Natural killer cell (primary cell): Measurements from ENCODE around the gene GLOD4. TPM values are rescaled to one million over a fixed set of nuclear protein-coding genes. Genes with fewer than 3 reads are reported as not detected.
"Not testable (repeated sequence)": the region's sequence is repeated elsewhere in the genome, so short reads cannot be mapped to it uniquely, and the experiment has no call there.

Experiments used
- ATAC-seq, 3 donors: fragments of 150-1000 bp in 2 of 3; fragments of 200-7000 bp in 1 of 3; cut with Tn5 transposase; 1 replicate in 1 of 3; 2 replicates in 2 of 3; pipeline ENCODE4 v1.10.0; 2021; ENCODE audit warnings: mild to moderate bottlenecking in 2 of 3, moderate library complexity in 2 of 3
- DNase-seq, 2 donors: peaks; one replicate each; pipeline versions ENCODE4 v3.0.0 to v3.0.0-alpha.2; 2013 to 2021; ENCODE audit warnings: mixed read lengths in 1 of 2
- H3K27ac ChIP-seq: one replicate; pipeline ENCODE4 v1.5.1; 2013; ENCODE audit warnings: mild to moderate bottlenecking, low read length
- H3K27me3 ChIP-seq: one replicate; pipeline ENCODE4 v1.6.1; 2013; ENCODE audit warnings: low read length; ENCODE audit not compliant: control insufficient read depth, insufficient read depth
- H3K36me3 ChIP-seq: one replicate; pipeline ENCODE4 v1.6.1; 2013; ENCODE audit warnings: low read length; ENCODE audit not compliant: control insufficient read depth, insufficient read depth
- H3K4me1 ChIP-seq: one replicate; pipeline ENCODE4 v1.6.1; 2013; ENCODE audit warnings: low read length; ENCODE audit not compliant: control insufficient read depth, insufficient read depth
- H3K4me3 ChIP-seq: one replicate; pipeline ENCODE4 v1.5.1; 2013; ENCODE audit warnings: low read length
- H3K9me3 ChIP-seq: one replicate; pipeline ENCODE4 v1.6.1; 2013; ENCODE audit warnings: low read length; ENCODE audit not compliant: control insufficient read depth, insufficient read depth
- H3K27ac Mint-ChIP-seq, 2 donors: one replicate each; pipeline ENCODE4 v1.8.0; 2022; ENCODE audit warnings: mild to moderate bottlenecking in 2 of 2, mixed read lengths in 2 of 2, moderate library complexity in 1 of 2
- H3K27me3 Mint-ChIP-seq, 2 donors: one replicate each; pipeline ENCODE4 v1.8.0; 2022; ENCODE audit warnings: low read depth in 2 of 2, mixed read lengths in 2 of 2
- H3K36me3 Mint-ChIP-seq: one replicate; pipeline ENCODE4 v1.8.0; 2022; ENCODE audit warnings: mixed read lengths
- H3K4me1 Mint-ChIP-seq, 2 donors: one replicate each; pipeline ENCODE4 v1.8.0; 2022; ENCODE audit warnings: mixed read lengths in 2 of 2
- H3K4me3 Mint-ChIP-seq: one replicate; pipeline ENCODE4 v1.8.0; 2022; ENCODE audit warnings: mild to moderate bottlenecking, moderate library complexity, mixed read lengths
- H3K9me3 Mint-ChIP-seq, 2 donors: one replicate each; pipeline ENCODE4 v1.8.0; 2022; ENCODE audit warnings: mixed read lengths in 2 of 2
- WGBS: methylation state at CpG from one replicate; pipeline ENCODE4 v1.1.7; 2013; ENCODE audit warnings: missing lambda C conversion rate; ENCODE audit not compliant: insufficient coverage; 5-methylcytosine and 5-hydroxymethylcytosine counted together
- intact Hi-C: fragments of 100-400 bp; cut with micrococcal nuclease; formaldehyde crosslinking; loops from one replicate; pipeline ENCODE4 v1.14.2; 2022
- total RNA-seq, 4 donors: library from RNA; stranded (reverse); fragments of 120-200 nt in 1 of 4; gene quantifications; one replicate each; pipeline versions ENCODE4 v1.2.3 to v1.2.4, GENCODE V29; 2013 to 2022
- TF ChIP-seq, protein P1 (sequence below): fragments of 200-600 bp; IDR thresholded peaks from one replicate; pipeline ENCODE4 v1.8.0; 2022; ENCODE audit warnings: antibody characterized with exemption

The GLOD4 gene
- total RNA-seq, 3 donors from 2014 or later (not counting 1 experiment from before 2014, with no cell fraction given) = 62.5 to 67.1 (median 63.5) TPM

DNA sequence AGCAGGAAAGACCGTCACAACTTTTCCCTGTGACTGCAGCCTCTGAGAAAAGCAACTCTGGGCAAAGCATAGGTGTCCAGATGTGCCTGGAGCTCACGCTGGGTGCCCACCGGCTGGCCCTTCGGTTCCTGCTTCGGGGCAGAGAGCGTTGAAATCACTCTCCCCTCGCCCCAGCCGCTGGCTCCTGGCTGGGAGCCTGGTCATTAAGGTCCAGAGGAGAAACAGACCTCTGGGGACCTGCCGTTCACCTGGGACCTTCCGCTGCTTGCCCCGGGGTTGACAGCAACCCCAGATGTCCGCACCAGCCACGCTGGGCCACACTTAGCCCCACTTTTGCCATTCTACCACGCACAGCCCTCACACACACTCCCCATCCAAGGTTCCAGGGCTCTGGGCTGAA, 13.2 kb upstream of the GLOD4 start:
- DNase-seq (no peak), ATAC-seq (no peak)
- Histone ChIP-seq H3K27me3 (no peaks in the 10 kb centered on the region), H3K27ac (no peak overlapping the region), H3K4me1 (peaks cover 6% of the 10 kb centered on the region), H3K4me3 (no peak overlapping the region), H3K36me3 (peaks cover 15% of the 10 kb centered on the region), H3K9me3 (no peaks in the 10 kb centered on the region)
- Mint-ChIP-seq H3K9me3 (no peaks in the 10 kb centered on the region), H3K4me3 (no peak overlapping the region), H3K27me3 (no peaks in the 10 kb centered on the region), H3K27ac (no peak overlapping the region), H3K4me1 (peaks cover 5 to 6% of the 10 kb centered on the region in 2 donors), H3K36me3 (no peaks in the 10 kb centered on the region)
- intact Hi-C loops = loop anchor here (2.0 kb wide), 1 partner anchor 204 kb away; no protein-coding TSS in a partner anchor
- TF ChIP-seq, protein P1, sequence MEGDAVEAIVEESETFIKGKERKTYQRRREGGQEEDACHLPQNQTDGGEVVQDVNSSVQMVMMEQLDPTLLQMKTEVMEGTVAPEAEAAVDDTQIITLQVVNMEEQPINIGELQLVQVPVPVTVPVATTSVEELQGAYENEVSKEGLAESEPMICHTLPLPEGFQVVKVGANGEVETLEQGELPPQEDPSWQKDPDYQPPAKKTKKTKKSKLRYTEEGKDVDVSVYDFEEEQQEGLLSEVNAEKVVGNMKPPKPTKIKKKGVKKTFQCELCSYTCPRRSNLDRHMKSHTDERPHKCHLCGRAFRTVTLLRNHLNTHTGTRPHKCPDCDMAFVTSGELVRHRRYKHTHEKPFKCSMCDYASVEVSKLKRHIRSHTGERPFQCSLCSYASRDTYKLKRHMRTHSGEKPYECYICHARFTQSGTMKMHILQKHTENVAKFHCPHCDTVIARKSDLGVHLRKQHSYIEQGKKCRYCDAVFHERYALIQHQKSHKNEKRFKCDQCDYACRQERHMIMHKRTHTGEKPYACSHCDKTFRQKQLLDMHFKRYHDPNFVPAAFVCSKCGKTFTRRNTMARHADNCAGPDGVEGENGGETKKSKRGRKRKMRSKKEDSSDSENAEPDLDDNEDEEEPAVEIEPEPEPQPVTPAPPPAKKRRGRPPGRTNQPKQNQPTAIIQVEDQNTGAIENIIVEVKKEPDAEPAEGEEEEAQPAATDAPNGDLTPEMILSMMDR = no peak
- 91% methylated on average over 14 of the region's 14 CpGs for WGBS

DNA sequence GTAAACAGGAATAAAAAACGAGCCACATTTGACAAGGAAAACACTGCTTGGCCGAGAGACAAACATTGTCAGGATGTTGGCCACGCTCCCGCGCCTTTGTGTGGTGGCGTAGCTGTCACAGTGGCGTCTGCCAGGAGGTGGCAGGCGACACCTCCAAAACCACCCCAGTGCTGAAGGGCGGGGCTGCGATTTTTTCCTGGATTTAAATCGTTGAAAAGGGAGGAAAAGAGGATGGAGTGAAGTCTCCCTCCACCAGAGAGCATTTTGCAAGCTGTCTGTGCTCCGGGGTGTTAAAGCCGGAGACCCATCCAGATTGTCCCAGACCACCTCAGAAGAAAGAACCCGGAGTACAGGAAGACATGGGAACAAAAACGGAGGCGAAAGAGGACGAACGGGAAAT, 12.8 kb upstream of the GLOD4 start:
- no peaks in the 10 kb centered on the region for H3K27me3 ChIP-seq
- intact Hi-C loops = loop anchor here (2.0 kb wide), 1 partner anchor 204 kb away; no protein-coding TSS in a partner anchor
- no peak overlapping the region for H3K4me3 ChIP-seq
- peak in 2 of 3 donors; percentile 60 to 73 for ATAC-seq
- no peaks in the 10 kb centered on the region for H3K27me3 Mint-ChIP-seq
- peak overlapping the region; percentile 13 for H3K4me3 Mint-ChIP-seq
- peaks cover 6 to 9% of the 10 kb centered on the region in 2 donors for H3K4me1 Mint-ChIP-seq
- H3K9me3 ChIP-seq = no peaks in the 10 kb centered on the region
- H3K27ac Mint-ChIP-seq = no peak overlapping the region
- DNase-seq = peak in 1 of 2 donors; percentile 69
- H3K4me1 ChIP-seq = peaks cover 6% of the 10 kb centered on the region
- H3K36me3 ChIP-seq = peaks cover 15% of the 10 kb centered on the region
- no peak overlapping the region for H3K27ac ChIP-seq
- 17% methylated on average over 18 of the region's 18 CpGs for WGBS
- TF ChIP-seq, protein P1 = peak; percentile 48
- no peaks in the 10 kb centered on the region for H3K36me3 Mint-ChIP-seq
- no peaks in the 10 kb centered on the region for H3K9me3 Mint-ChIP-seq

DNA sequence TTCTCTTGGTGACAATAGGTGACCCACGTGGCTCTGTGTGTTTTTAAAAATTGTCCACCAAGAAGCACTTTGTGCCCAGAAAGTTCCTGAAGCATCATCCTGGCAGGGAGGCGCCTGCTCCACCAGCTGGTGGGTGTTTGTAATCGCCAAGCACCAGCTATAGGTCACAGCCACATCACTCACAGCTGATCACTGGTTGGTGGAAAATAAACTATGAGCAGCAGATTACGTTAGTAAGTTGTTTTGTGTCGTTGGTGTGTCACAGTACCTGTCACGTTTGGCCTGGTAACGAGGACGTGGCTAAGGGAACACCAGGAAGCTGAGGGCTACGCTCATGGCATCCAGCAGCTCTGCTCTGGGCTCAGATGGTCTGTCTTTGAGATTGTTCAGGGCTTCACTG, 10.2 kb upstream of the GLOD4 start:
- 90% methylated on average over 9 of the region's 9 CpGs for WGBS
- Histone ChIP-seq H3K27me3 (no peaks in the 10 kb centered on the region), H3K4me1 (peaks cover 6% of the 10 kb centered on the region), H3K27ac (no peak overlapping the region), H3K9me3 (no peaks in the 10 kb centered on the region), H3K36me3 (peaks cover 35% of the 10 kb centered on the region), H3K4me3 (no peak overlapping the region)
- DNase-seq (no peak), ATAC-seq (no peak)
- H3K4me3 Mint-ChIP-seq = no peak overlapping the region
- TF ChIP-seq, protein P1 = no peak
- H3K27ac Mint-ChIP-seq = no peak overlapping the region
- H3K4me1 Mint-ChIP-seq = peaks cover 6 to 9% of the 10 kb centered on the region in 2 donors
- H3K9me3 Mint-ChIP-seq = no peaks in the 10 kb centered on the region
- intact Hi-C loops = no loop called here
- H3K36me3 Mint-ChIP-seq = no peaks in the 10 kb centered on the region
- H3K27me3 Mint-ChIP-seq = no peaks in the 10 kb centered on the region

DNA sequence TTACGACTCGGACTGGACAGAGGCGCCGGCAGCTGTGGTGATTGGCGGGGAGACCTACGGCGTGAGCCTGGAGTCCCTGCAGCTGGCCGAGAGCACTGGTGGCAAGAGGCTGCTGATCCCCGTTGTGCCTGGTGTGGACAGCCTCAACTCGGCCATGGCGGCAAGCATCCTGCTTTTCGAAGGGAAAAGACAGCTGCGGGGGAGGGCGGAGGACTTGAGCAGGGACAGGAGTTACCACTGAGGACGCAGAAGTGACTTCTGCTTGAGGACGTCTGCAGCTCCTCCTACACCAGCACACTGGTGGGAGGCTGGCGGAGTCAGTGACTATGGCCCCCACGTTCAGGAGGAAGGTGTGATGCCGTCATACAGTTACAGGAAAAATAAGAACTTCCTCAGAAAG, 9.7 kb upstream of the GLOD4 start:
- Histone ChIP-seq H3K4me3 (no peak overlapping the region), H3K4me1 (peaks cover 6% of the 10 kb centered on the region), H3K9me3 (no peaks in the 10 kb centered on the region), H3K36me3 (peaks cover 35% of the 10 kb centered on the region), H3K27ac (no peak overlapping the region), H3K27me3 (no peaks in the 10 kb centered on the region)
- intact Hi-C loops = no loop called here
- Mint-ChIP-seq H3K9me3 (no peaks in the 10 kb centered on the region), H3K4me3 (no peak overlapping the region), H3K4me1 (peaks cover 6 to 9% of the 10 kb centered on the region in 2 donors), H3K27ac (no peak overlapping the region), H3K27me3 (no peaks in the 10 kb centered on the region), H3K36me3 (no peaks in the 10 kb centered on the region)
- TF ChIP-seq, protein P1 = no peak
- DNase-seq (no peak), ATAC-seq (no peak)
- 95% methylated on average over 19 of the region's 19 CpGs for WGBS

DNA sequence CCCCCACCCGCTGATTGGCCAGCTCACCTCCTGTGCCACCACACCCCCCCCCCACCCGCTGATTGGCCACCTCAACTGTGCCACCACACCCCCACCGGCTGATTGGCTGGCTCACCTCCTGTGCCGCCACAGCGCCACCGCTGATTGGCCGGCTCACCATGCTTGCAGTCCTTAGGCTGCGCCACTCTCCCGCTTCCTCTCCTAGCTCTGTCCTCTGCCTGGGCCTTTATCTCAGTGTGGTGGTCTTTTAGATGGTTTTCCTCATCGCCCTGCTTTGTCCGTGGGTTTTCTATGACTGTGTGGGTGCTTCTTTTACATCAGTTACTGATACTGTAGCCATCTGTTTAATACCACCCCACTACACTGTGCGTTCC, 8.8 kb upstream of the GLOD4 start:
- H3K9me3 ChIP-seq, H3K4me3 Mint-ChIP-seq, H3K4me1 ChIP-seq, H3K27ac Mint-ChIP-seq, H3K4me3 ChIP-seq, intact Hi-C loops, H3K27me3 Mint-ChIP-seq, ATAC-seq, H3K27me3 ChIP-seq, H3K9me3 Mint-ChIP-seq, DNase-seq, H3K36me3 Mint-ChIP-seq, H3K4me1 Mint-ChIP-seq, H3K27ac ChIP-seq: not testable (repeated sequence)
- peaks cover 35% of the 10 kb centered on the region for H3K36me3 ChIP-seq
- WGBS = 99% methylated on average over 7 of the region's 12 CpGs
